SK-N-SH (cell line): ENCODE data around the gene GABRG3. TPM values are rescaled to one million over a fixed set of nuclear protein-coding genes. Genes with fewer than 3 reads are reported as not detected.

ENCODE experiments used
- CTCF ChIA-PET: fragments of 300-600, 350-600 bp; formaldehyde crosslinking; extraction: SDS; loops from one replicate; lab custom pipeline; 2021; lab: Yijun Ruan, JAX
- POLR2A ChIA-PET: fragments of 350-600 bp; sonication (Branson Sonifier 250); formaldehyde crosslinking; extraction: SDS; loops from one replicate; lab custom pipeline; 2020; ENCODE audit warnings: antibody characterized with exemption, inconsistent platforms; lab: Yijun Ruan, JAX
- DNase-seq: peaks from one replicate; pipeline ENCODE4 v3.0.0; 2012
- H2AFZ ChIP-seq: fragments of 200-600 bp; sonication (generic); 2 replicates; pipeline ENCODE4 v1.8.1; 2016; ENCODE audit warnings: antibody characterized with exemption, mild to moderate bottlenecking, low read depth
- H3F3A ChIP-seq: fragments of 200-600 bp; sonication (generic); replicated peaks from 2 replicates; pipeline ENCODE3; 2016; ENCODE audit warnings: antibody characterized with exemption, mild to moderate bottlenecking; ENCODE audit not compliant: insufficient read depth
- H3K27ac ChIP-seq, 2 experiments: fragments of 200-500 bp in 1 of 2; fragments of 200-600 bp in 1 of 2; sonication (Bioruptor generic) in 1 of 2; sonication (generic), shearing (Covaris generic) in 1 of 2; 2 replicates each; pipeline versions ENCODE4 v1.5.1 to v1.6.1; 2014 to 2016; ENCODE audit warnings: low read depth in 2 of 2, inconsistent platforms in 1 of 2, low read length in 1 of 2, mild to moderate bottlenecking in 1 of 2, mixed read lengths in 1 of 2
- H3K27me3 ChIP-seq: fragments of 200-600 bp; sonication (generic), shearing (Covaris generic); 2 replicates; pipeline ENCODE4 v1.6.1; 2016; ENCODE audit warnings: mixed run types; ENCODE audit not compliant: insufficient read depth
- H3K36me3 ChIP-seq, 2 experiments: fragments of 200-500 bp in 1 of 2; fragments of 200-600 bp in 1 of 2; sonication (Bioruptor generic) in 1 of 2; sonication (generic) in 1 of 2; replicated peaks in 1 of 2; 2 replicates each; pipeline versions ENCODE3 to v1.5.1; 2014 to 2016; ENCODE audit warnings: low read length in 1 of 2, mild to moderate bottlenecking in 1 of 2; ENCODE audit not compliant: insufficient read depth in 2 of 2, control insufficient read depth in 1 of 2
- H3K4me1 ChIP-seq, 2 experiments: fragments of 200-500 bp in 1 of 2; fragments of 200-600 bp in 1 of 2; sonication (Bioruptor generic) in 1 of 2; sonication (generic), shearing (Covaris generic) in 1 of 2; 2 replicates each; pipeline versions ENCODE4 v1.5.1 to v1.6.1; 2014 to 2016; ENCODE audit warnings: low read depth in 1 of 2, low read length in 1 of 2, mixed run types in 1 of 2; ENCODE audit not compliant: insufficient read depth in 2 of 2, control insufficient read depth in 1 of 2
- H3K4me2 ChIP-seq: fragments of 200-600 bp; sonication (generic), shearing (Covaris generic); 2 replicates; pipeline ENCODE4 v1.6.1; 2017; ENCODE audit warnings: mixed run types
- H3K4me3 ChIP-seq, 2 experiments: fragments of 200-500 bp in 1 of 2; fragments of 200-600 bp in 1 of 2; sonication (Bioruptor generic) in 1 of 2; sonication (generic), shearing (Covaris generic) in 1 of 2; 2 replicates each; pipeline versions ENCODE4 v1.5.1 to v1.8.1; 2014 to 2016; ENCODE audit warnings: low read depth in 2 of 2, inconsistent platforms in 1 of 2, low read length in 1 of 2, mild to moderate bottlenecking in 1 of 2, mixed read lengths in 1 of 2, moderate library complexity in 1 of 2
- H3K79me2 ChIP-seq: fragments of 200-600 bp; sonication (generic); 2 replicates; pipeline ENCODE4 v1.8.1; 2017; ENCODE audit warnings: mild to moderate bottlenecking; ENCODE audit not compliant: insufficient read depth
- H3K9ac ChIP-seq: fragments of 200-600 bp; sonication (generic); 2 replicates; pipeline ENCODE4 v1.6.1; 2017; ENCODE audit warnings: mixed run types
- H3K9me2 ChIP-seq: fragments of 200-600 bp; sonication (generic); 2 replicates; pipeline ENCODE4 v1.6.1; 2017; ENCODE audit warnings: mixed run types
- H3K9me3 ChIP-seq: fragments of 200-600 bp; sonication (generic); 2 replicates; pipeline ENCODE4 v1.6.1; 2017; ENCODE audit warnings: mixed run types, mild to moderate bottlenecking, moderate library complexity
- H4K20me1 ChIP-seq: fragments of 200-600 bp; sonication (generic); 2 replicates; pipeline ENCODE4 v1.6.1; 2017; ENCODE audit warnings: mild to moderate bottlenecking, mixed run types; ENCODE audit not compliant: insufficient read depth
- CHD2 ChIP-seq: fragments of 150-350 bp; IDR thresholded peaks from 2 replicates; pipeline ENCODE4 v1.6.1; 2018; ENCODE audit warnings: low read length; ENCODE audit not compliant: partially characterized antibody
- CTCF ChIP-seq: fragments of 200-600 bp; sonication (generic); IDR thresholded peaks from 2 replicates; pipeline ENCODE4 v1.6.1; 2017; ENCODE audit warnings: antibody characterized with exemption, mild to moderate bottlenecking, moderate library complexity
- ELF1 ChIP-seq: IDR thresholded peaks from 2 replicates; pipeline ENCODE4 v1.4.0; 2012
- EP300 ChIP-seq, 2 experiments: IDR thresholded peaks; 2 replicates each; pipeline versions ENCODE4 v1.4.0 to v1.6.1; 2012; ENCODE audit warnings: borderline replicate concordance in 1 of 2, low read depth in 1 of 2, low read length in 1 of 2
- EZH2phosphoT487 ChIP-seq: fragments of 200-600 bp; sonication (generic); IDR thresholded peaks from 2 replicates; pipeline ENCODE4 v1.6.1; 2017; ENCODE audit warnings: low read depth, mixed run types, mild to moderate bottlenecking, antibody characterized with exemption, moderate library complexity, borderline replicate concordance
- FOSL2 ChIP-seq: IDR thresholded peaks from 2 replicates; pipeline ENCODE4 v1.4.0; 2012; ENCODE audit warnings: low read depth, mild to moderate bottlenecking, moderate library complexity, borderline replicate concordance
- FOXJ3 ChIP-seq: sonication (generic); formaldehyde crosslinking; IDR thresholded peaks from 2 replicates; pipeline ENCODE4 v1.5.1; 2020; ENCODE audit warnings: mild to moderate bottlenecking, missing genetic modification reagents
- JUND ChIP-seq: IDR thresholded peaks from 2 replicates; pipeline ENCODE4 v1.4.0; 2012
- MXI1 ChIP-seq: IDR thresholded peaks from 2 replicates; pipeline ENCODE4 v1.6.1; 2012; ENCODE audit warnings: mild to moderate bottlenecking, low read depth, low read length, improper control_type of control experiment
- NRF1 ChIP-seq: IDR thresholded peaks from 2 replicates; pipeline ENCODE4 v1.6.1; 2012; ENCODE audit warnings: low read depth, mild to moderate bottlenecking, low read length
- POLR2AphosphoS5 ChIP-seq: IDR thresholded peaks from 2 replicates; pipeline ENCODE4 v1.6.1; 2012; ENCODE audit warnings: low read depth, low read length
- RAD21 ChIP-seq: IDR thresholded peaks from 2 replicates; pipeline ENCODE4 v1.6.1; 2012; ENCODE audit warnings: mild to moderate bottlenecking, low read length
- REST ChIP-seq: IDR thresholded peaks from 2 replicates; pipeline ENCODE4 v1.6.1; 2012; ENCODE audit warnings: mild to moderate bottlenecking, low read depth, low read length, moderate library complexity
- SIN3A ChIP-seq: IDR thresholded peaks from 2 replicates; pipeline ENCODE4 v1.6.1; 2012; ENCODE audit warnings: low read depth, mild to moderate bottlenecking, low read length, moderate library complexity, borderline replicate concordance
- TEAD4 ChIP-seq: IDR thresholded peaks from 2 replicates; pipeline ENCODE4 v1.4.0; 2012; ENCODE audit warnings: mild to moderate bottlenecking, borderline replicate concordance; ENCODE audit not compliant: insufficient read depth
- USF2 ChIP-seq: fragments of 150-350 bp; IDR thresholded peaks from 2 replicates; pipeline ENCODE4 v1.6.1; 2017; ENCODE audit warnings: antibody characterized with exemption, low read length, low read depth, borderline replicate concordance
- YY1 ChIP-seq: IDR thresholded peaks from 2 replicates; pipeline ENCODE4 v1.4.0; 2012; ENCODE audit warnings: low read depth, mild to moderate bottlenecking
- ZBTB33 ChIP-seq: IDR thresholded peaks from 2 replicates; pipeline ENCODE4 v1.4.0; 2012; ENCODE audit warnings: low read depth, borderline replicate concordance
- WGBS: methylation state at CpG from one replicate; pipeline ENCODE4 v1.1.6; 2017; ENCODE audit warnings: low lambda C conversion rate; 5-methylcytosine and 5-hydroxymethylcytosine counted together
- polyA plus RNA-seq, 3 experiments: library from polyadenylated mRNA; depleted of rRNA; stranded (reverse); fragments of >200 nt; gene quantifications; 2 replicates each; pipeline ENCODE4 v1.2.3, GENCODE V29; 2012

The GABRG3 gene
- polyA plus RNA-seq, 1 of the 3 experiments (the other 2 are of a cell fraction), result not detected

- DNase-seq, result no peak
- H3K4me3 ChIP-seq, result no peak overlapping the region
- no peak for TF ChIP-seq CHD2
- no peak for TF ChIP-seq MXI1
- no peak for TF ChIP-seq JUND
- TF ChIP-seq EZH2phosphoT487, result no peak
- no peaks in the 10 kb centered on the region; the same call in none of the 2 replicates for H3K9me3 ChIP-seq
- H3K9me2 ChIP-seq, result no peaks in the 10 kb centered on the region; the same call in 1 of the 2 replicates
- H3K27me3 ChIP-seq, result no peaks in the 10 kb centered on the region
- ChIA-PET CTCF (no interaction called here), POLR2A (no interaction called here)
- H4K20me1 ChIP-seq, result no peaks in the 10 kb centered on the region
- no peak overlapping the region for H3K27ac ChIP-seq
- H3K36me3 ChIP-seq, result no peaks in the 10 kb centered on the region
- H3F3A ChIP-seq, result no peaks in the 10 kb centered on the region
- WGBS, result 37% methylated on average over 5 of the region's 5 CpGs
- H3K79me2 ChIP-seq, result no peaks in the 10 kb centered on the region
- H3K4me2 ChIP-seq, result no peak overlapping the region
- no peak overlapping the region for H2AFZ ChIP-seq
- H3K9ac ChIP-seq, result no peak overlapping the region
- H3K4me1 ChIP-seq, result no peaks in the 10 kb centered on the region
Observed at GRCh38 chr15:27461181-27461580, 490.2 kb downstream of the GABRG3 start.

- H3K27ac ChIP-seq, result no peak overlapping the region
- no peak overlapping the region for H2AFZ ChIP-seq
- TF ChIP-seq YY1 (no peak), CTCF (no peak), ELF1 (no peak), POLR2AphosphoS5 (no peak), NRF1 (no peak), SIN3A (no peak), FOSL2 (no peak), FOXJ3 (no peak), TEAD4 (no peak), USF2 (no peak), RAD21 (no peak), REST (no peak), EP300 (IDR thresholded peaks at IDR 0.05; ENCODE audit: borderline replicate concordance in 1 of 2, low read depth in 1 of 2, low read length in 1 of 2) (no peak), CHD2 (no peak), ZBTB33 (no peak)
- DNase-seq, result no peak
- no peak overlapping the region for H3K9ac ChIP-seq
- H3K9me2 ChIP-seq, result no peaks in the 10 kb centered on the region; the same call in 1 of the 2 replicates
- no peak overlapping the region for H3K4me3 ChIP-seq
- ChIA-PET POLR2A (no interaction called here), CTCF (interaction anchor here (0.7 kb wide), 1 partner anchor 38 kb away, joined by 3 read pairs; no protein-coding TSS in a partner anchor)
- no peaks in the 10 kb centered on the region for H3K4me1 ChIP-seq
- H3K9me3 ChIP-seq, result no peaks in the 10 kb centered on the region; the same call in none of the 2 replicates
- no peaks in the 10 kb centered on the region for H4K20me1 ChIP-seq
- no peaks in the 10 kb centered on the region for H3F3A ChIP-seq
- no peak overlapping the region for H3K4me2 ChIP-seq
- WGBS, result 19% methylated on average over 7 of the region's 8 CpGs
- H3K79me2 ChIP-seq, result no peaks in the 10 kb centered on the region
- H3K36me3 ChIP-seq, result no peaks in the 10 kb centered on the region
- H3K27me3 ChIP-seq, result no peaks in the 10 kb centered on the region
Observed at GRCh38 chr15:27463525-27464088, 492.6 kb downstream of the GABRG3 start.
